Measurements from ENCODE around the gene NAXD. TPM values are rescaled to one million over a fixed set of nuclear protein-coding genes. Genes with fewer than 3 reads are reported as not detected.

Gene NAXD
- total RNA-seq, 1 experiment from 2014 or later: 27.7 TPM

DNA sequence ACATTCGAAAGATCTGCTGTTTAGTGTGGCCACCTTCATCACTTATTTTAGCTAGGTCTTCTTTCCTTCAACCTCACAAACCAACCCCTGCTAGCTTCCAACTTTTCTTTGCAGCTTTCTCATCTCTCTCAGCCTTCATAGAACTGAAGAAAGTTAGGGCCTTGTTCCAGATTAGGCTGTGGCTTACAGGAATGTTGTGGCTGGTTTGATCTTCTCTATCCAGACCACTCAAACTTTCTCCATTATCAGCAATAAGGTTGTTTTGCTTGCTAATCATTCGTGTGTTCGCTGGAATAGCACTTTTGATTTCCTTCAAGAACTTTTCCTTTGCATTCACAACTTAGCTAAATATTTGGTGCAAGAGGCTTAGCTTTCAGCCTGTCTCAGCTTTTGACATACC, 45.9 kb downstream of the NAXD start:
- Mint-ChIP-seq H3K4me1 (ENCODE audit: insufficient read depth, unreplicated experiment) (no peaks in the 10 kb centered on the region), H3K4me3 (ENCODE audit: unreplicated experiment) (no peak overlapping the region), H3K27me3 (ENCODE audit: insufficient read depth, unreplicated experiment) (no peaks in the 10 kb centered on the region), H3K9me3 (ENCODE audit: unreplicated experiment) (peaks cover 6% of the 10 kb centered on the region), H3K27ac (ENCODE audit: low read depth, unreplicated experiment) (no peak overlapping the region), H3K36me3 (ENCODE audit: insufficient read depth, unreplicated experiment) (peaks cover 99% of the 10 kb centered on the region)
- TF ChIP-seq CTCF (IDR thresholded peaks at IDR 0.05; ENCODE audit: unreplicated experiment): no peak
- DNase-seq (ENCODE audit: unreplicated experiment): no peak
- intact Hi-C loops (cut with micrococcal nuclease): no loop called here
- ChIA-PET POLR2A (no interaction called here), CTCF (interaction anchor here (0.6 to 1.2 kb wide), 3 partner anchors 77 to 206 kb away, joined by 3 to 4 read pairs (median 3); no protein-coding TSS in a partner anchor)
- no TSS peak for BruUV-seq (replicated peaks)

GRCh38 chr13:110662091-110662490, 46.7 kb downstream of the NAXD start:
- H3K4me1 Mint-ChIP-seq (ENCODE audit: insufficient read depth, unreplicated experiment): no peaks in the 10 kb centered on the region
- DNase-seq (ENCODE audit: unreplicated experiment): no peak
- no TSS peak for BruUV-seq (replicated peaks)
- no peaks in the 10 kb centered on the region for H3K27me3 Mint-ChIP-seq (ENCODE audit: insufficient read depth, unreplicated experiment)
- H3K4me3 Mint-ChIP-seq (ENCODE audit: unreplicated experiment): no peak overlapping the region
- H3K27ac Mint-ChIP-seq (ENCODE audit: low read depth, unreplicated experiment): no peak overlapping the region
- ChIA-PET POLR2A (no interaction called here), CTCF (interaction anchor here (0.6 to 1.2 kb wide), 3 partner anchors 19 to 207 kb away, joined by 3 to 4 read pairs (median 3); no protein-coding TSS in a partner anchor)
- H3K9me3 Mint-ChIP-seq (ENCODE audit: unreplicated experiment): peaks cover 6% of the 10 kb centered on the region
- TF ChIP-seq CTCF (IDR thresholded peaks at IDR 0.05; ENCODE audit: unreplicated experiment): no peak
- peaks cover 100% of the 10 kb centered on the region for H3K36me3 Mint-ChIP-seq (ENCODE audit: insufficient read depth, unreplicated experiment)
- intact Hi-C loops (cut with micrococcal nuclease): no loop called here

- peaks cover 100% of the 10 kb centered on the region for H3K36me3 Mint-ChIP-seq (ENCODE audit: insufficient read depth, unreplicated experiment)
- ChIA-PET CTCF (interaction anchor here (0.6 to 1.5 kb wide), 4 partner anchors 10 to 20 kb away, joined by 3 to 5 read pairs (median 3); no protein-coding TSS in a partner anchor), POLR2A (interaction anchor here (0.6 to 1.5 kb wide), 2 partner anchors 10 to 86 kb away, joined by 3 read pairs; no protein-coding TSS in a partner anchor)
- no TSS peak for BruUV-seq (replicated peaks)
- no peak overlapping the region for H3K27ac Mint-ChIP-seq (ENCODE audit: low read depth, unreplicated experiment)
- no peak overlapping the region for H3K4me3 Mint-ChIP-seq (ENCODE audit: unreplicated experiment)
- no peak for TF ChIP-seq CTCF (IDR thresholded peaks at IDR 0.05; ENCODE audit: unreplicated experiment)
- no peak for DNase-seq (ENCODE audit: unreplicated experiment)
- H3K9me3 Mint-ChIP-seq (ENCODE audit: unreplicated experiment): peaks cover 6% of the 10 kb centered on the region
- no peaks in the 10 kb centered on the region for H3K27me3 Mint-ChIP-seq (ENCODE audit: insufficient read depth, unreplicated experiment)
- H3K4me1 Mint-ChIP-seq (ENCODE audit: insufficient read depth, unreplicated experiment): no peaks in the 10 kb centered on the region
- intact Hi-C loops (cut with micrococcal nuclease): no loop called here
Observed at GRCh38 chr13:110662777-110663443, 47.6 kb downstream of the NAXD start.

DNA sequence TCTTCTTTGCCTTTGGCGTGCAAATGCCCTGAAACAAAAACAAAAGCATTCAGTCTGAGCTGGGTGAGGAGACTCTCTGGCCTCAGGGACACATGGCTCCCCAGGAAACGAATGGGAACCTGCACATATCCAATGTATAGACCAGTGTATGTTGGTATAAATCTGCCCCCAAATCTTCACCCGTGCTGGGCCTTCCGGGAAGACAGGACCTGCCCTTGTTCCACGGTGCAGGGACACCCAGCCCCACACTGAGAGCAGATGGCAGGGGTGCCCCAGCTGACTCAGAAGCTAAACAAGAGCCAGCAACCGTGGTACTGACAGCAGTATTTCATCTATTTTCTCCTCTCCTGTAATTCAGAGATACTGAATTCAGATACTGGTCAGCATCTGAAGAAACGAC, 48.1 kb downstream of the NAXD start:
- Mint-ChIP-seq H3K4me1 (ENCODE audit: insufficient read depth, unreplicated experiment) (no peaks in the 10 kb centered on the region), H3K27me3 (ENCODE audit: insufficient read depth, unreplicated experiment) (no peaks in the 10 kb centered on the region), H3K4me3 (ENCODE audit: unreplicated experiment) (no peak overlapping the region), H3K27ac (ENCODE audit: low read depth, unreplicated experiment) (no peak overlapping the region), H3K9me3 (ENCODE audit: unreplicated experiment) (peaks cover 6% of the 10 kb centered on the region), H3K36me3 (ENCODE audit: insufficient read depth, unreplicated experiment) (peaks cover 99% of the 10 kb centered on the region)
- ChIA-PET POLR2A (interaction anchor here (0.6 to 1.5 kb wide), 2 partner anchors 11 to 87 kb away, joined by 3 read pairs; no protein-coding TSS in a partner anchor), CTCF (interaction anchor here (0.6 to 1.5 kb wide), 3 partner anchors 11 to 20 kb away, joined by 3 to 5 read pairs (median 3); no protein-coding TSS in a partner anchor)
- BruUV-seq (replicated peaks): no TSS peak
- intact Hi-C loops (cut with micrococcal nuclease): no loop called here
- no peak for TF ChIP-seq CTCF (IDR thresholded peaks at IDR 0.05; ENCODE audit: unreplicated experiment)
- no peak for DNase-seq (ENCODE audit: unreplicated experiment)

All from MCF 10A (cell line).